Activated naive CD8-positive, alpha-beta T cell treated with anti-CD3 and anti-CD28 coated beads, Interleukin-2, amount 50 U/mL, for 24 hours (primary cell): Measurements from ENCODE around the gene AHDC1.

Source experiments
- ATAC-seq: fragments of 150-1000 bp; cut with Tn5 transposase; one replicate; pipeline ENCODE4 v1.10.0; 2021
- DNase-seq: peaks from one replicate; pipeline ENCODE4 v3.0.0; 2021
- H3K27ac Mint-ChIP-seq: one replicate; pipeline ENCODE4 v1.8.0; 2021; ENCODE audit warnings: mild to moderate bottlenecking, mixed read lengths
- H3K27me3 Mint-ChIP-seq: one replicate; pipeline ENCODE4 v1.8.0; 2021; ENCODE audit warnings: mixed read lengths
- H3K36me3 Mint-ChIP-seq: one replicate; pipeline ENCODE4 v1.8.0; 2021; ENCODE audit warnings: low read depth, mixed read lengths
- H3K4me1 Mint-ChIP-seq: one replicate; pipeline ENCODE4 v1.8.0; 2021; ENCODE audit warnings: mixed read lengths
- H3K4me3 Mint-ChIP-seq: one replicate; pipeline ENCODE4 v1.8.0; 2021; ENCODE audit warnings: mild to moderate bottlenecking, moderate library complexity, mixed read lengths
- H3K9me3 Mint-ChIP-seq: one replicate; pipeline ENCODE4 v1.8.0; 2021; ENCODE audit warnings: mixed read lengths

AHDC1 gene

DNA sequence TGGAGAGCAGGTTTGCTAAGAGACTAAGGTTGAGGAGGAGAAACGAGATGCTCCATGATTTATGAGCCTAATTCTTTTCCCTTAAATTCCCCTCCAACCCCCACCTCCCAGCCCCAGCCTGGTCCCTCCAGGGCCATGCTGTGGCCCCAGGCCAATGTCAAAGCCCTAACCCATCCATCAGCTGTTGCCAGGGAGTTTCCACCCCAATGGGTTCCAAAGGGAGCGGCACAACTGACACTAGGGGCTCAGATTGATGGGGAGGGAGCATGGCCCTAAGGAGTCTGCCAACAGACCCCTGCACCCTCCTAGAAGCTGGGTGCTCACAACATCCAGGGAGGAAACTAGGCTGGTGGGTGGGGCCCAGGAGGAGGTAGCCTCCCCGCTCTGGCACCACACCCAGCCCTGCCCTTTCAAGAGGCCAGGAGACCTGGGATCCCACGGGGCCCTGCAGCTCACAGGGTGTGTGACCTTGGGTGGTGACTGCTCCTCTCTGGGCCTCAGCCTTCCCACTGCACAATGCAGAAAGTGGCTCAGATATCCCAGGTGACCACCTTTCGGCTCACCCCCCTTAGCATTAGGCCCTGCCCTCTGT is 12.9 kb downstream of the AHDC1 start:
- DNase-seq (no peak), ATAC-seq (no peak)
- no peak overlapping the region for H3K4me3 Mint-ChIP-seq
- H3K4me1 Mint-ChIP-seq: no peaks in the 10 kb centered on the region
- H3K36me3 Mint-ChIP-seq: no peaks in the 10 kb centered on the region
- H3K27me3 Mint-ChIP-seq: no peaks in the 10 kb centered on the region
- H3K27ac Mint-ChIP-seq: no peak overlapping the region
- H3K9me3 Mint-ChIP-seq: no peaks in the 10 kb centered on the region

DNA sequence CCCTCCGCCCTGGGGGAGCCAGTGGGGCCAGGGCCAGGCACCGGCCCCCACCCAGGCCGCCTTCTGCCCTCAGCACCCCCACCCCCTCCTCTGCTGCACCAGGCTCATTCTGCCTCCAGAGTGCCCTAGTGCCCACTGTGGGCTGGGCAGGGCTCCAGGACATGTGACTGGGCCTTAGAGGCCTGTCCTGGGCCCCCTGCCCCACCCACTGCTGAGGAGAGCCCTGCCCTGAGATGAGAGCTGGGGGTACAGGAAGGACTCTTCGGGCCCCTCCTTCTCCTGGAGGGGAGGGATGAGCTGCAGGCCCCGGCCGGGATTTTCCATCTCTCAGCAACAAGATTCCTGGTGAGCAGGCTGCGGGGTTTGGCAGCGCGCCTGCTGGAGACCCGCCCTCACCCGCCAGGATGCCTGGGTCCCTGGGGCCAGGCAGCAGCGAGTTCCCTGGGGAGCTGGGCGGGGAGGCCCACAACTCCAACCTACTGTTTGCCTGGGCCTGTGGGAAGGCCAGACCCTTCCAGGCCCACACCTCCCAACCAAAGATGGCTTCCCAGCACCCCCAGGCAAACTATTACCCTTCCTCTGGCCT is 14.0 kb downstream of the AHDC1 start:
- DNase-seq (no peak), ATAC-seq (no peak)
- Mint-ChIP-seq H3K9me3 (no peaks in the 10 kb centered on the region), H3K27ac (no peak overlapping the region), H3K27me3 (no peaks in the 10 kb centered on the region), H3K4me3 (no peak overlapping the region), H3K36me3 (no peaks in the 10 kb centered on the region), H3K4me1 (no peaks in the 10 kb centered on the region)

DNA sequence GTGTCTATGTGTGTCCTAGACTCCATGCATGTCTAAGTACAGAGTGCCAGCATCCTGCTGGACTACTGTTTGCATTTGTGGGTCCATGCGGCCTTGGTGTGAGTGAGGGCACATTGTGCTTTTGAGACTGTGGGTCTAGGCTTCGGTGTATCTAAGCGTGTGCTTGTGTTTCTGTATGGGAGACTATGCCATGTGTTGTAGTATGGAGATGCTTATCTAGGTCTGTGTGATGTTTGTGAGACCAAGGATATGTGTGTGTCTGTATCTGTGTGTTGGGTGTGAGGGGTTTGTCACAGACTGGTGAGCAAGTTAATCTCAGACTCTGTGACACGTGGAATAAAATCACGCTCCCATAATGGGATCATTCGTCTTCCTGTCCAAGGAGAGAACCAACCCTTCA is 14.5 kb downstream of the AHDC1 start:
- no peaks in the 10 kb centered on the region for H3K36me3 Mint-ChIP-seq
- no peaks in the 10 kb centered on the region for H3K27me3 Mint-ChIP-seq
- no peak overlapping the region for H3K4me3 Mint-ChIP-seq
- DNase-seq (no peak), ATAC-seq (no peak)
- no peaks in the 10 kb centered on the region for H3K9me3 Mint-ChIP-seq
- no peak overlapping the region for H3K27ac Mint-ChIP-seq
- H3K4me1 Mint-ChIP-seq: no peaks in the 10 kb centered on the region

DNA sequence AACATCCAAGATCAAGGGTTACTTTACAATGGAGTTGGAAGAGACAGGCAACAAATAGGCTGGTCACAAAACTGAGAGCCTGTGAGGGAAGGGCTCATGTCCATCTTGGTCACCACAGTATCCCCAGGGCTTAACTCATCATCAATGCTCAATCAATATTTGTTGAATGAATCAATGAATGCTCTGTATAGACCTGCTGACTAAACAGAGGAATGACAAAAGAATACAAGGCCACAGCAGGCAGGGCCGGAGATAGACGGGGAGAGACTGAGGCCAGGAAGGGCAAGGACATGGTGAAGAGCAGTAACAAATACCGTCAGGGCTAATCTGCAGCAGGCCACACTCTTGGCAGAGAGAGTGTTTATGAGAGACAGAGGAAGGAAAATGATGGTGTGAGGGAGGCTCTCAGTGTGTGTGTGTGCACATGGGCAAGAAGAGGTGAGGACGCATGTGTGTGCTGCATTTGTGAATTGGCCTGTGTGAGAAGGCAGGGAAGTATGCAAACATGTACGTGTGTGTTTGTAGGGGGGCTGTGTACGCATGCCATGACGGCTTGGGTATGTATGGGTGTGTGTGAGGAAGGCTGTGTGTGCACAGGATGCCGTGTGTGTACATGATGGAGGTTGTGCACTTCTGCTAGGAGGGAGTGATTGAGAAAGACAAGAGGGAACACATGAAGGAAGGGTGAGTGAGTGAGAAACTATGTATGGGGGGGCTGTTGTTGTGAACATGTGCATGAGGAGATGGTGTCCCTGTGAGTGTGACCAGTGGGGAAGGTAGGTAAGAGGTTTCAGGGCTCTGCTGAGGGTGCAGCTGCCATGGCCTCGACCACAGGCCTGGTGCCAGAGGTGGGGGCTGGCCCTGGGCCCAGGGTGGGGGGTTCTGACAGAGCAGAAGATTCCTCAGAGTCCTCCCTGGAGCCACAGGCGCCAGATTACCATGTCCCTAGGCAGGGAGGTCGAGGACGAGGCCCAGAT is 15.4 kb downstream of the AHDC1 start:
- no peaks in the 10 kb centered on the region for H3K27me3 Mint-ChIP-seq
- no peak overlapping the region for H3K4me3 Mint-ChIP-seq
- H3K36me3 Mint-ChIP-seq: no peaks in the 10 kb centered on the region
- DNase-seq: no peak
- H3K27ac Mint-ChIP-seq: no peak overlapping the region
- no peak for ATAC-seq
- no peaks in the 10 kb centered on the region for H3K4me1 Mint-ChIP-seq
- H3K9me3 Mint-ChIP-seq: no peaks in the 10 kb centered on the region

DNA sequence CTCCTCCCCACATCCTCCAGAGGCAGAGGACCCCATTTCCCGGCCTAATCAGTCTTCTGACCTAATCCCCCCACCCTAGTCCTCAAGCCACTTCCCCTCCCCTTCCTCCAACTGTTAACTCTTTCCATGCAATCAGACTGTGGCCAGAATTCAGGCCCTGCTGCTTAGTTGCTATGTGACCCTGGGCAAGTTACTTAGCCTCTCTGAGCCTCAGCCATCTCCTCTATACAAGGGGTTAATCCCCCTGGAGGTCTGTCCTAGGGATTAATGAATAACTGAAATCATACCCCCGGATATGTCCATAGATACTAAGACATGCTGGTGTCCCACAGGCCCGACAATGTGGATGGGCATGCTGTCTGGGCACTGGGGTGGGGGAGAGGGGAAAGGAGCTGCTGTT is 18.3 kb downstream of the AHDC1 start:
- no peaks in the 10 kb centered on the region for H3K27me3 Mint-ChIP-seq
- H3K9me3 Mint-ChIP-seq: no peaks in the 10 kb centered on the region
- no peak for DNase-seq
- no peaks in the 10 kb centered on the region for H3K36me3 Mint-ChIP-seq
- no peaks in the 10 kb centered on the region for H3K4me1 Mint-ChIP-seq
- no peak overlapping the region for H3K4me3 Mint-ChIP-seq
- no peak for ATAC-seq
- H3K27ac Mint-ChIP-seq: no peak overlapping the region

DNA sequence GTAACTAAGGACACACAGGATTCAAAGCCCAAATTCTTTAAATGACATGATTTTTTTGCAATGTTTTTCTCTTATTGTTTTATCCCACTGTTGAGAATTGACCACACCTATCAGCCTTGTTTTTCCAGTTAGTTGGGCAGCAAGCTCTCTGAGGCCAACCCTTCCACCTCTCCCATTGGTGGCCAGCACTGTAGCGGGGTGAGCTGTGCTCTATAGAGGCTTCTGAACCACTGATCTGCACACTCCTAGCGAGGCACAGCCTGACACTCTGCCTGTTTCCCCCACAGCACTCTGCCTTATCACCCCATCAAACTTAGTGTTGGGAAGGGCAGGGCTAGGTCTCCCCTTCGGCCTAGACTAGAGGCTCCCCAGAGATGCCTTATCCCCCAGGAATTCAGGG is 19.5 kb downstream of the AHDC1 start:
- Mint-ChIP-seq H3K4me3 (no peak overlapping the region), H3K27me3 (no peaks in the 10 kb centered on the region), H3K27ac (no peak overlapping the region), H3K9me3 (no peaks in the 10 kb centered on the region), H3K36me3 (no peaks in the 10 kb centered on the region), H3K4me1 (peaks cover 2% of the 10 kb centered on the region)
- ATAC-seq (no peak), DNase-seq (no peak)

DNA sequence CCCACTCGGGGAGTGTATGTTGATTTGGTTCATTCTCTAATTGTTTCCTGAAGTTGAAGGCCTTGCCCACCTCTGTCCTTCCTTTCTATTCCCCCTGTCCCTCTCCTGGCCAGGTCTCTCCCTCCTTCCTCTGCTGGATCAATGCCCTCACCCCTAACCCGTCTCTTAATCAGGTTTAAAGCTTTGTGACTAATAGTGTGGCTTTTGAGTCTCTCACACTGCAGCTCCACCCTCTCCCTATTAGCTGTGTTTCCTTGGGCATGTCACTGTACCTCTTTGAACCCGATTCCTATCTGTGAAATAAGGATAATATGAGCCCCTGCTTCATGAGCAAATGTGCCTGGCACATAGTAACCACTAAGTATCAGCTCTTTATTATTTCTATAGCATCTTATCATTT is 20.5 kb downstream of the AHDC1 start:
- no peaks in the 10 kb centered on the region for H3K36me3 Mint-ChIP-seq
- no peak for ATAC-seq
- no peak overlapping the region for H3K27ac Mint-ChIP-seq
- H3K4me1 Mint-ChIP-seq: peaks cover 7% of the 10 kb centered on the region
- no peaks in the 10 kb centered on the region for H3K27me3 Mint-ChIP-seq
- DNase-seq: no peak
- H3K4me3 Mint-ChIP-seq: no peak overlapping the region
- no peaks in the 10 kb centered on the region for H3K9me3 Mint-ChIP-seq

DNA sequence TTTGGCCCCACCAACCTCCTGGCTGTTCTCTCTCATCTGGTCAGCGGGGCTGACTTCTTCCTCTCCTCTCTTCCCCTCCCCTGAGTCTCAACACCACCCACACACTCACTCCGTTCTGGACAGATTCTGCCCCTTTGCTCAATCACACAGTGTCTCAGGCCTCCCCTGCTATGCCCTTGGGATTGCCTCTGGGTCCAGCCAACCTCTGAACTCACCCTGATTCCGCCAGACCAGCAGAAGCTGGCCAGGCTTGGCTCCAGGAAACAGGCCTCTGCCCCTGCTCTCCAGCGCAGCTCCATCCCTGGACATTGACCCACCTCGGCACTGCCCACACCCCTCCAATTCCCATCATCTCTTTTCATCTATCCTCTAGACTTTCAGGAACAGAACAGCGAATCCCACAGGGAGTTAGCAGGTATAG is 22.1 kb downstream of the AHDC1 start:
- no peak overlapping the region for H3K27ac Mint-ChIP-seq
- no peak overlapping the region for H3K4me3 Mint-ChIP-seq
- ATAC-seq (no peak), DNase-seq (no peak)
- H3K36me3 Mint-ChIP-seq: no peaks in the 10 kb centered on the region
- no peaks in the 10 kb centered on the region for H3K27me3 Mint-ChIP-seq
- H3K4me1 Mint-ChIP-seq: peaks cover 7% of the 10 kb centered on the region
- H3K9me3 Mint-ChIP-seq: no peaks in the 10 kb centered on the region

DNA sequence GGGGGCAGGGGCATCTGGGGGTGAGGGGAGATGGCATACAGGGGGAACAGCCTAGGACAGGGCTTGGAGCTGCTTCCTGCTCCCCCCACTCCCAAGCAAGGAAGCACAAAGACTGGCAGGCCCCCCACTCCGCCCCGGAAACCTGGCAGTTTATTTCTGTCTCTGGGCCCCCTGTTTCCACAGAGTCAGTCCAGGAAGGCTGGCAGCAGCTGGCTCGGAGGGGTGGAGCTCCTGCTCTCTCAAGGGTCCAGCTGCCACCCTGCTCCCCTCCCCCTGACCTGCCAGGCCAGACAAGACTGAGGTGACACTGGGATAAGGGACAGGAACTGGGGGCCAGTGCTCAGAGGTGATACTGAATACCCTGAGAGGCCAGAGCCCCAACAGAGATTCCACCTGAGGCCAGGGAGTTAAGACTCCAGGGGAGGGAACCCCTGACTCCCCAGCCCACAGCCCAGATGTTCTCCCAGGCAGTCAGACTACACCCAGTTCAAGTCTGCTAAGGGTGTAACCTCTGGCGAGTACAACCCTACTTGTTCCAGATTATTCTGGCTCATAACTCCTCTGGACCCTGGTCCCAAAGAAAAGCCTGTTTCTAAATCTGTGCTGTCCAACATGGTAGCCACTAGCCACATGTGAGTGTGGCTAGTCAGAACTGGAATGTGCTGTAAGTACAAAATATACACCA is 26.3 kb downstream of the AHDC1 start:
- Mint-ChIP-seq H3K4me3 (no peak overlapping the region), H3K27ac (no peak overlapping the region), H3K27me3 (no peaks in the 10 kb centered on the region), H3K4me1 (peaks cover 14% of the 10 kb centered on the region), H3K9me3 (no peaks in the 10 kb centered on the region), H3K36me3 (no peaks in the 10 kb centered on the region)
- ATAC-seq: no peak
- DNase-seq: no peak

DNA sequence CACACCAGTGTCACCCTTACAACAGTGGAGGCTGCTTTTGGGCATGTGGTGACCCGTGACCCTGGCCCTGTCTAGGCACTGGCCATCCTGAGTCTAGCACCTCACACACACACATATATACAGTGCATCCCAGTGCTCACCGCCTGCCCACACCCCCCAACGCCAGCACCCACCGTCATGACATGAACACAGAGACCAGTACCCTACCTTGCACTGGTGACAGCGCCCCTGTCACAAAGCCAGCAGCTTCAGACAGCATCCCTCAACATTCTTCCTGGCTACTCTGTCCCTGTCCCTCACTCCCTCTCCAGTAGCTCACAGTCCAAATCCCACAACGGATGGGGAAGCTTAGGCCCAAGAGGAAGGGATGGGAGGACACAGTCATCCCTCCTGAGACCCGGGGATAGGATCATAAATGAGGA is 27.1 kb downstream of the AHDC1 start:
- no peak for DNase-seq
- no peak for ATAC-seq
- Mint-ChIP-seq H3K36me3 (no peaks in the 10 kb centered on the region), H3K27me3 (no peaks in the 10 kb centered on the region), H3K9me3 (no peaks in the 10 kb centered on the region), H3K27ac (no peak overlapping the region), H3K4me3 (no peak overlapping the region), H3K4me1 (peaks cover 17% of the 10 kb centered on the region)

DNA sequence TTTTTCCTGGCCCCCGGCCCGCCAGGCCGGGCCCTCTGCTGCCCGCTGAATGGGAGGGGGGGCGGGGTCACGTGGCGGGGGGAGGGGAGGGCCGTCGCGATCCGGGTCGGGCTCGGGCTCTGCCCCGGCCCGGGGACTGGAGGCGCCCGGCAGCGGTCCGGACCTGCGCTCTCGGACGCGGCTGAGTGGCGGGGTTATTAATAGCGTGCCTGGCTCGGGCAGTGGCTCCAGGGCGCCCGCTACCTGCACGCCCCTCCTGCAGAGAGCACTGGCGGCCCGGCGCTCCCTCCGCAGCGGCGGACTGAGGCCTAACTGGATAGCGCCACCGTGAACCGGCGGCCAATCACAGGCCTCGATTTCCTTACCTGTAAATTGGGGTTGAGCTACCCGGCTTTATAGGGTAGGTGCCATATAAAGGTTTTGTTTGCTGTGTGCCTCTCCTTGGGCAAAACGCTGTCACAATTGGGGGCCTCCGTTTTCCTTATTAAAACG is 28.1 kb downstream of the AHDC1 start:
- Mint-ChIP-seq H3K27me3 (no peaks in the 10 kb centered on the region), H3K27ac (no peak overlapping the region), H3K4me1 (peaks cover 17% of the 10 kb centered on the region), H3K9me3 (no peaks in the 10 kb centered on the region), H3K4me3 (no peak overlapping the region), H3K36me3 (no peaks in the 10 kb centered on the region)
- ATAC-seq: no peak
- no peak for DNase-seq

DNA sequence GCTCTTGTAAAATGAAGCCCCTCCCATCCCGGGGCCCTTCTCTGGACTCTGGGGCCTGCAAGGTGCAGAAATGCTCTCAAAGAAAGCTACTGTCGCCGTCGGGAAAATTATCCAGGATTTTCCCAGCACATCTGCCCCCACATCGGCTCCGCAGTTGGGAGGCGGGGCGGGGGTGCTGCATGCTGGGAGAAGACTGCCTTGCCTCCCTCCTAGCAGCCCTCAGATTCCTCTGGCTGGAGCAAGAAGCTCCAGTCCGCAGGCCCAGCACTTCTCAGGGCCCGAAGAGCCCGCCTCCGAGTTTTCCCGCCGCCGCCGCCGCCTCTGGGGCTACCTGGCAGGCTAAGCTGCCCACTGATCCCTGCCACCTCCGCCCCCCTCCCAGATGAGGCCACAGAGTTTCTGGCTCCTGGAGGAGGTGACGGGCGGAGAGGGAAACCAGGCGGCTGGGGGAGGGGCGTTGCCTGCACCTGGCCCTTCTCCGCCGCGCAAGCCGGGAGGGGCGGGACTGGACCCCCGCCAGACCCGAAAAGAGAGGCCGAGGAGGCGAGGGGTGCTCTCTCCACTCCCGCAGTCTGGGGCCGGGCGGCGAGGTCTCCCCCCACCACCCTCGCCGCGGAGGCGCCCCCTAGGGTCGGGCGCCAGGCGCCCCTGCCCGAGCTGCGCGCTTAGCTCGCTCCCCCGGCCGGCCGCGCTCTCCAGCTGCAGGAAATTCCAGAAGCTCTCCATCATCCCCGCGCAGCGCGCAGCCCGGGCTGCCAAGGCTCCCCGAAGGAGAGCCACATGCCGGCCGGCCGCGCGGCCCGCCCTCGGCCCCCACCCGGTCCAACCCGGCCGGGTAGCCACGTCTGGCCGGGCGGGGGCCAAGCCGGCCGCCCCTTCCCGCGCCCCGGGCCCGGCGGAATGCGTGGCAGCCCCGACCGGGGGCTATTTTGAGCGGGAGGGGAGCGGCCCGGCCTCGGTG is 28.8 kb downstream of the AHDC1 start:
- Mint-ChIP-seq H3K4me3 (no peak overlapping the region), H3K36me3 (no peaks in the 10 kb centered on the region), H3K9me3 (no peaks in the 10 kb centered on the region), H3K4me1 (peaks cover 15% of the 10 kb centered on the region), H3K27me3 (no peaks in the 10 kb centered on the region), H3K27ac (no peak overlapping the region)
- ATAC-seq (no peak), DNase-seq (no peak)

DNA sequence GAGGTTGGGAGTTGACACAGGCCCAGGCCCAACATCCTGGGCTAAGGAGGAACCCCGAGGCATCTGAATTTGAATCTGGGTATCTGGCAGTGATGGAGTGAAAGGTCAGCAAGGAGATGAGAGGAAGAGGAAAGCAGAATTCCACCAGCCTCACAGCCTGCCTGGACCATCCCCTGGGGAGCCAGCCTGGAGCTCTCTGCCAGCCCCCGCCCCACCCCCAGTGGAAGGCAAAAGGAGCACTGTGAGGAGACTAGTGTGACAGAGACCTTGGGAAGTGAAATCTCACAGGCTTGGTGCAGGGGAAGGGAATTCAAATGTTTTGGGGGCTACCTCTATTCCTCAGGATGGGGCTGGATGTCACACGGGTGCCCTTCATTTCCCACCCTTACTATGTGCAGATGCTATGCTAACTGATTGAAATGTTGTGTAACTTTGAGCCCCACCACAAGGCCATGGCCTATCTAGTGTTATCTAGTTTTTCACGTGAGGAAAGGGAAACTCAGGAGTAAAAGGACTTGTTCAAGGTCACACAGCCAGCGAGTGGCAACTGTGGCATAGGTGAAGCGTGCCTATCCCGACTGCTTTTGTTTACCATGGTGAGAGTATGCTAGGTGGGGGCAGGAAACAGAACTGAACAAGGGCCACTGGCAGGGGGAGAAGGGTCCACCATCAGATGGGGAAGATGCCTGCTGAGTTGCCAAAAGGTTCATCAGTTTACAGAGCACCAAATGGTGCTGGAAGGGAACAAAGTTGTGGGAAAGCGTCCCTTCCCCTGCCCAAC is 29.8 kb downstream of the AHDC1 start:
- Mint-ChIP-seq H3K4me1 (peaks cover 15% of the 10 kb centered on the region), H3K27ac (no peak overlapping the region), H3K4me3 (no peak overlapping the region), H3K27me3 (no peaks in the 10 kb centered on the region), H3K36me3 (no peaks in the 10 kb centered on the region), H3K9me3 (no peaks in the 10 kb centered on the region)
- ATAC-seq: no peak
- no peak for DNase-seq
